ENCODE results near the gene NOCT. TPM values are rescaled to one million over a fixed set of nuclear protein-coding genes. Genes with fewer than 3 reads are reported as not detected.
A peak's percentile ranks its signal among the peaks of the same experiment; 100 is the strongest.

The NOCT gene
- total and polyA plus RNA-seq, 2 of the 8 experiments (the other 6 are each of a cell fraction or from before 2014, with no cell fraction given) = 10.4 to 45.5 TPM

DNA sequence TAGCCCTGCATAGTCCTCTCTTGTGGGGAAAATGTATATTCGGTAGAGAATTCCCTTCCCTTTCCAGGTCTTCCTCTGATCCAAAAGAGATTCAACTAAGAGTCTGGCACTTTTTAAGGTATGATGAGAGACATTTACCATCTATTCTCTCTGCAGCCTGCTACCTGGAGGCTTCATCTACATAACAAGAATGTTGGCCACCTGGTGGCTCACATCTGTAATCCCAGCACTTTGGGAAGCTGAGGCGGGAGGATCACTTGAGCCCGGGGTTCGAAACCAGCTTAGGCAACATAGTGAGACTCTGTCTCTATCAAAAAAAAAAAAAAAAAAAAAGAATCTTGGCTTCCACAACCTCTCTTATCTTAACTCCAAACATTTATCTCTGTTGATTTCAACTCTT is 40.4 kb upstream of the NOCT start (continued):
- TF ChIP-seq, protein P1, sequence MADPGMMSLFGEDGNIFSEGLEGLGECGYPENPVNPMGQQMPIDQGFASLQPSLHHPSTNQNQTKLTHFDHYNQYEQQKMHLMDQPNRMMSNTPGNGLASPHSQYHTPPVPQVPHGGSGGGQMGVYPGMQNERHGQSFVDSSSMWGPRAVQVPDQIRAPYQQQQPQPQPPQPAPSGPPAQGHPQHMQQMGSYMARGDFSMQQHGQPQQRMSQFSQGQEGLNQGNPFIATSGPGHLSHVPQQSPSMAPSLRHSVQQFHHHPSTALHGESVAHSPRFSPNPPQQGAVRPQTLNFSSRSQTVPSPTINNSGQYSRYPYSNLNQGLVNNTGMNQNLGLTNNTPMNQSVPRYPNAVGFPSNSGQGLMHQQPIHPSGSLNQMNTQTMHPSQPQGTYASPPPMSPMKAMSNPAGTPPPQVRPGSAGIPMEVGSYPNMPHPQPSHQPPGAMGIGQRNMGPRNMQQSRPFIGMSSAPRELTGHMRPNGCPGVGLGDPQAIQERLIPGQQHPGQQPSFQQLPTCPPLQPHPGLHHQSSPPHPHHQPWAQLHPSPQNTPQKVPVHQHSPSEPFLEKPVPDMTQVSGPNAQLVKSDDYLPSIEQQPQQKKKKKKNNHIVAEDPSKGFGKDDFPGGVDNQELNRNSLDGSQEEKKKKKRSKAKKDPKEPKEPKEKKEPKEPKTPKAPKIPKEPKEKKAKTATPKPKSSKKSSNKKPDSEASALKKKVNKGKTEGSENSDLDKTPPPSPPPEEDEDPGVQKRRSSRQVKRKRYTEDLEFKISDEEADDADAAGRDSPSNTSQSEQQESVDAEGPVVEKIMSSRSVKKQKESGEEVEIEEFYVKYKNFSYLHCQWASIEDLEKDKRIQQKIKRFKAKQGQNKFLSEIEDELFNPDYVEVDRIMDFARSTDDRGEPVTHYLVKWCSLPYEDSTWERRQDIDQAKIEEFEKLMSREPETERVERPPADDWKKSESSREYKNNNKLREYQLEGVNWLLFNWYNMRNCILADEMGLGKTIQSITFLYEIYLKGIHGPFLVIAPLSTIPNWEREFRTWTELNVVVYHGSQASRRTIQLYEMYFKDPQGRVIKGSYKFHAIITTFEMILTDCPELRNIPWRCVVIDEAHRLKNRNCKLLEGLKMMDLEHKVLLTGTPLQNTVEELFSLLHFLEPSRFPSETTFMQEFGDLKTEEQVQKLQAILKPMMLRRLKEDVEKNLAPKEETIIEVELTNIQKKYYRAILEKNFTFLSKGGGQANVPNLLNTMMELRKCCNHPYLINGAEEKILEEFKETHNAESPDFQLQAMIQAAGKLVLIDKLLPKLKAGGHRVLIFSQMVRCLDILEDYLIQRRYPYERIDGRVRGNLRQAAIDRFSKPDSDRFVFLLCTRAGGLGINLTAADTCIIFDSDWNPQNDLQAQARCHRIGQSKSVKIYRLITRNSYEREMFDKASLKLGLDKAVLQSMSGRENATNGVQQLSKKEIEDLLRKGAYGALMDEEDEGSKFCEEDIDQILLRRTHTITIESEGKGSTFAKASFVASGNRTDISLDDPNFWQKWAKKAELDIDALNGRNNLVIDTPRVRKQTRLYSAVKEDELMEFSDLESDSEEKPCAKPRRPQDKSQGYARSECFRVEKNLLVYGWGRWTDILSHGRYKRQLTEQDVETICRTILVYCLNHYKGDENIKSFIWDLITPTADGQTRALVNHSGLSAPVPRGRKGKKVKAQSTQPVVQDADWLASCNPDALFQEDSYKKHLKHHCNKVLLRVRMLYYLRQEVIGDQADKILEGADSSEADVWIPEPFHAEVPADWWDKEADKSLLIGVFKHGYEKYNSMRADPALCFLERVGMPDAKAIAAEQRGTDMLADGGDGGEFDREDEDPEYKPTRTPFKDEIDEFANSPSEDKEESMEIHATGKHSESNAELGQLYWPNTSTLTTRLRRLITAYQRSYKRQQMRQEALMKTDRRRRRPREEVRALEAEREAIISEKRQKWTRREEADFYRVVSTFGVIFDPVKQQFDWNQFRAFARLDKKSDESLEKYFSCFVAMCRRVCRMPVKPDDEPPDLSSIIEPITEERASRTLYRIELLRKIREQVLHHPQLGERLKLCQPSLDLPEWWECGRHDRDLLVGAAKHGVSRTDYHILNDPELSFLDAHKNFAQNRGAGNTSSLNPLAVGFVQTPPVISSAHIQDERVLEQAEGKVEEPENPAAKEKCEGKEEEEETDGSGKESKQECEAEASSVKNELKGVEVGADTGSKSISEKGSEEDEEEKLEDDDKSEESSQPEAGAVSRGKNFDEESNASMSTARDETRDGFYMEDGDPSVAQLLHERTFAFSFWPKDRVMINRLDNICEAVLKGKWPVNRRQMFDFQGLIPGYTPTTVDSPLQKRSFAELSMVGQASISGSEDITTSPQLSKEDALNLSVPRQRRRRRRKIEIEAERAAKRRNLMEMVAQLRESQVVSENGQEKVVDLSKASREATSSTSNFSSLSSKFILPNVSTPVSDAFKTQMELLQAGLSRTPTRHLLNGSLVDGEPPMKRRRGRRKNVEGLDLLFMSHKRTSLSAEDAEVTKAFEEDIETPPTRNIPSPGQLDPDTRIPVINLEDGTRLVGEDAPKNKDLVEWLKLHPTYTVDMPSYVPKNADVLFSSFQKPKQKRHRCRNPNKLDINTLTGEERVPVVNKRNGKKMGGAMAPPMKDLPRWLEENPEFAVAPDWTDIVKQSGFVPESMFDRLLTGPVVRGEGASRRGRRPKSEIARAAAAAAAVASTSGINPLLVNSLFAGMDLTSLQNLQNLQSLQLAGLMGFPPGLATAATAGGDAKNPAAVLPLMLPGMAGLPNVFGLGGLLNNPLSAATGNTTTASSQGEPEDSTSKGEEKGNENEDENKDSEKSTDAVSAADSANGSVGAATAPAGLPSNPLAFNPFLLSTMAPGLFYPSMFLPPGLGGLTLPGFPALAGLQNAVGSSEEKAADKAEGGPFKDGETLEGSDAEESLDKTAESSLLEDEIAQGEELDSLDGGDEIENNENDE (IDR thresholded peaks at IDR 0.05; ENCODE audit: insufficient replicate concordance, low read length) = no peak
- TF ChIP-seq POU5F1 (IDR thresholded peaks at IDR 0.05; ENCODE audit: low read depth, low read length) (0 out of 2 replicates have a peak, but pooled peaks have one; percentile 70), CREB1 (IDR thresholded peaks at IDR 0.05) (no peak), KDM1A (IDR thresholded peaks at IDR 0.05; ENCODE audit: borderline replicate concordance, low read length) (peak; percentile 46; the same call in 1 of the 2 replicates), RNF2 (IDR thresholded peaks at IDR 0.05; ENCODE audit: borderline replicate concordance, low read depth, low read length, missing control alignments, poor library complexity, severe bottlenecking) (no peak), TAF7 (optimal IDR thresholded peaks at IDR 0.05; ENCODE audit: borderline replicate concordance, low read depth, low read length) (no peak), POLR2AphosphoS5 (IDR thresholded peaks at IDR 0.05; ENCODE audit: low read depth, low read length) (no peak), CTBP2 (IDR thresholded peaks at IDR 0.05; ENCODE audit: borderline replicate concordance, insufficient read depth, insufficient read length, low read length) (no peak), TCF12 (IDR thresholded peaks at IDR 0.05; ENCODE audit: low read depth, low read length) (peak; percentile 93), SP2 (IDR thresholded peaks at IDR 0.05; ENCODE audit: low read length) (no peak)
- TF ChIP-seq, protein P2, sequence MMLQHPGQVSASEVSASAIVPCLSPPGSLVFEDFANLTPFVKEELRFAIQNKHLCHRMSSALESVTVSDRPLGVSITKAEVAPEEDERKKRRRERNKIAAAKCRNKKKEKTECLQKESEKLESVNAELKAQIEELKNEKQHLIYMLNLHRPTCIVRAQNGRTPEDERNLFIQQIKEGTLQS (IDR thresholded peaks at IDR 0.05; ENCODE audit: insufficient read depth, low read depth, low read length) = no peak

All from H1 (cell line).